Vagina (tissue), 2 donors: ENCODE results near the gene CACTIN. TPM values are rescaled to one million over a fixed set of nuclear protein-coding genes. Genes with fewer than 3 reads are reported as not detected.
"Not testable (repeated sequence)": the region's sequence is repeated elsewhere in the genome, so short reads cannot be mapped to it uniquely, and the experiment has no call there.

Experiments
- DNase-seq, 2 donors: peaks; one replicate each; pipeline ENCODE4 v3.0.0-alpha.2; 2017; ENCODE audit errors: extremely low spot score in 2 of 2
- H3K27ac ChIP-seq: fragments of 200-600 bp; sonication (generic); one replicate; pipeline ENCODE4 v1.5.1; 2019
- H3K27me3 ChIP-seq: fragments of 200-600 bp; sonication (generic); one replicate; pipeline ENCODE4 v1.5.1; 2019
- H3K36me3 ChIP-seq, 2 donors: fragments of 200-600 bp; sonication (generic); one replicate each; pipeline ENCODE4 v1.5.1; 2017 to 2019
- H3K4me1 ChIP-seq: fragments of 200-600 bp; sonication (generic); one replicate; pipeline ENCODE4 v1.5.1; 2019
- H3K4me3 ChIP-seq, 2 donors: fragments of 200-600 bp; sonication (generic); 1 replicate in 1 of 2; 2 replicates in 1 of 2; pipeline ENCODE4 v1.5.1; 2016 to 2019
- H3K9me3 ChIP-seq: fragments of 200-600 bp; sonication (generic); one replicate; pipeline ENCODE4 v1.5.1; 2019
- CTCF ChIP-seq, 3 experiments: fragments of 450-650 bp in 2 of 3; fragments of 200-600 bp in 1 of 3; sonication (generic) in 1 of 3; IDR thresholded peaks; one replicate each; pipeline ENCODE4 v1.5.1; 2017 to 2019; ENCODE audit warnings: antibody characterized with exemption in 3 of 3, mild to moderate bottlenecking in 2 of 3, moderate library complexity in 2 of 3
- POLR2A ChIP-seq, 2 donors: fragments of 450-650 bp; IDR thresholded peaks; one replicate each; pipeline ENCODE4 v1.6.1; 2017; ENCODE audit warnings: antibody characterized with exemption in 2 of 2, mild to moderate bottlenecking in 2 of 2, moderate library complexity in 2 of 2
- POLR2AphosphoS5 ChIP-seq, 2 donors: sonication (generic); formaldehyde crosslinking; IDR thresholded peaks; one replicate each; pipeline ENCODE4 v1.9.0; 2017; ENCODE audit warnings: antibody characterized with exemption in 2 of 2, mild to moderate bottlenecking in 2 of 2, low read depth in 1 of 2; ENCODE audit not compliant: insufficient read depth in 1 of 2
- intact Hi-C: fragments of 100-400 bp; cut with DNase I; formaldehyde crosslinking; loops from one replicate; pipeline ENCODE4 v1.15.1; 2023
- total RNA-seq: library from RNA; depleted of rRNA; stranded (reverse); fragments of >200 nt; gene quantifications from one replicate; pipeline ENCODE4 v1.2.3, GENCODE V29; 2016

CACTIN gene
- total RNA-seq, 1 donor from 2014 or later = 36.3 TPM

GRCh38 chr19:3585301-3586126 is 41.1 kb downstream of the CACTIN start, which contains the start of gene GIPC3:
Gene GIPC3 (plus strand): TSS chr19:3585478. CDS start chr19:3585598, 120 bp downstream.
- no peak for DNase-seq
- intact Hi-C loops = loop anchor here (2.0 kb wide), 1 partner anchor 33 kb away; no protein-coding TSS in a partner anchor
- Histone ChIP-seq H3K9me3 (no peaks in the 10 kb centered on the region), H3K4me1 (peaks cover 14% of the 10 kb centered on the region), H3K27ac (no peak within 1 kb of the TSS), H3K4me3 (peak within 1 kb of the TSS; percentile 31 to 50), H3K27me3 (no peaks in the 10 kb centered on the region), H3K36me3 (no peaks in the 10 kb centered on the region)
- TF ChIP-seq POLR2A (IDR thresholded peaks at IDR 0.05) (no peak), POLR2AphosphoS5 (IDR thresholded peaks at IDR 0.05; ENCODE audit: insufficient read depth in 1 of 2, low read depth in 1 of 2) (no peak), CTCF (IDR thresholded peaks at IDR 0.05) (no peak)

- H3K27ac ChIP-seq, intact Hi-C loops, H3K27me3 ChIP-seq, H3K4me3 ChIP-seq, DNase-seq, H3K9me3 ChIP-seq, H3K36me3 ChIP-seq: not testable (repeated sequence)
- H3K4me1 ChIP-seq = peaks cover 14% of the 10 kb centered on the region
These were observed 42.4 kb downstream of the CACTIN start for GRCh38 chr19:3584036-3584802.

- intact Hi-C loops, H3K9me3 ChIP-seq, H3K4me3 ChIP-seq, H3K27me3 ChIP-seq, H3K27ac ChIP-seq, DNase-seq, H3K36me3 ChIP-seq: not testable (repeated sequence)
- peaks cover 14% of the 10 kb centered on the region for H3K4me1 ChIP-seq
These were observed 44.8 kb downstream of the CACTIN start for GRCh38 chr19:3581792-3582191.

GRCh38 chr19:3580156-3580934 is 46.2 kb downstream of the CACTIN start:
- intact Hi-C loops = no loop called here
- H3K36me3 ChIP-seq = no peaks in the 10 kb centered on the region
- H3K4me3 ChIP-seq = no peak overlapping the region
- no peaks in the 10 kb centered on the region for H3K9me3 ChIP-seq
- H3K27ac ChIP-seq = peak overlapping the region; percentile 15
- TF ChIP-seq CTCF (IDR thresholded peaks at IDR 0.05) = no peak
- no peak for TF ChIP-seq POLR2A (IDR thresholded peaks at IDR 0.05)
- no peak for TF ChIP-seq POLR2AphosphoS5 (IDR thresholded peaks at IDR 0.05; ENCODE audit: insufficient read depth in 1 of 2, low read depth in 1 of 2)
- no peak for DNase-seq
- no peaks in the 10 kb centered on the region for H3K27me3 ChIP-seq
- H3K4me1 ChIP-seq = peaks cover 13% of the 10 kb centered on the region

GRCh38 chr19:3578390-3578789 is 48.2 kb downstream of the CACTIN start:
- DNase-seq = no peak
- no peaks in the 10 kb centered on the region for H3K9me3 ChIP-seq
- no peaks in the 10 kb centered on the region for H3K36me3 ChIP-seq
- H3K27me3 ChIP-seq = no peaks in the 10 kb centered on the region
- intact Hi-C loops = loop anchor here (5.0 kb wide), 1 partner anchor 39 kb away; no protein-coding TSS in a partner anchor
- no peak overlapping the region for H3K4me3 ChIP-seq
- peaks cover 24% of the 10 kb centered on the region for H3K4me1 ChIP-seq
- TF ChIP-seq POLR2A (IDR thresholded peaks at IDR 0.05) = no peak
- TF ChIP-seq POLR2AphosphoS5 (IDR thresholded peaks at IDR 0.05; ENCODE audit: insufficient read depth in 1 of 2, low read depth in 1 of 2) = no peak
- no peak for TF ChIP-seq CTCF (IDR thresholded peaks at IDR 0.05)
- H3K27ac ChIP-seq = no peak overlapping the region
